Measurements from ENCODE around the gene ALOX5AP. TPM values are rescaled to one million over a fixed set of nuclear protein-coding genes. Genes with fewer than 3 reads are reported as not detected.

Gene ALOX5AP
- total RNA-seq, 1 donor from 2014 or later = 7.2 TPM

DNA sequence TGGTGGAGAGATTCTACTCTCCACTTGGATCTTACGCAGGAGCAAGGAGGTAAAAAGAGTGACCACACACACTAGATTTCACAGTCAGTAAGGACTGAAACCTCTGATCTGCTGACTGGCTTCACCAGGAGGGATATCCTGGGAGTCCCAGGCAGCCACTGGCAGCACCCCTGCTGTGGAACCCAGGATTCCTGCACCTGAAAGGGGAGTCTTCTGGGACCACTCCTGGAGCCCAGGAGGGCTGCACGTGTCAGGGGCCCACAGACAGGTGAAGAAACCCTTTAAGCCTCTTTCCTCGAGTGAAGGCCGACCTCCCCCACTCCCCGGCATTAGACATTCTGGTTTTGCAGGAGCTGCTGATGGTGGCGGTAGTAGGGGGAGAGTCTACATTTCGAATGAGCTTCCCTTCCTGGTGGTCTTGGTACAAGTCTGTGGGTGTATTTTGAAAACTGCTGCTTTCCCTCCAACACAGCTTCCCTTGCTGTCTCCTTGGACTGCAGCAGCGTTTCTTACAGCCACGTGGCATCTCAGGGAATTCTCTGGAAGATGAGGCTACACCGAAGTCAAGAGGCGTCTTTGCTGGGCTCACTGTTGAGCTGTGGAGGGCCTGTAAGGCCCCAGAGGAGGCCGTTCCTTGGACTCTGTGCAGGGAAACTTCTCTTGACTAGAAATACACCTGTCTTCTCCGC is 62.6 kb downstream of the ALOX5AP start:
- Histone ChIP-seq H3K27me3 (ENCODE audit: low read depth) (no peaks in the 10 kb centered on the region), H3K9me3 (replicated peaks) (no peaks in the 10 kb centered on the region), H3K4me3 (no peak overlapping the region), H3K36me3 (no peaks in the 10 kb centered on the region), H3K4me1 (peaks cover 20% of the 10 kb centered on the region), H3K27ac (replicated peaks) (no peak overlapping the region)
- TF ChIP-seq, protein P1, sequence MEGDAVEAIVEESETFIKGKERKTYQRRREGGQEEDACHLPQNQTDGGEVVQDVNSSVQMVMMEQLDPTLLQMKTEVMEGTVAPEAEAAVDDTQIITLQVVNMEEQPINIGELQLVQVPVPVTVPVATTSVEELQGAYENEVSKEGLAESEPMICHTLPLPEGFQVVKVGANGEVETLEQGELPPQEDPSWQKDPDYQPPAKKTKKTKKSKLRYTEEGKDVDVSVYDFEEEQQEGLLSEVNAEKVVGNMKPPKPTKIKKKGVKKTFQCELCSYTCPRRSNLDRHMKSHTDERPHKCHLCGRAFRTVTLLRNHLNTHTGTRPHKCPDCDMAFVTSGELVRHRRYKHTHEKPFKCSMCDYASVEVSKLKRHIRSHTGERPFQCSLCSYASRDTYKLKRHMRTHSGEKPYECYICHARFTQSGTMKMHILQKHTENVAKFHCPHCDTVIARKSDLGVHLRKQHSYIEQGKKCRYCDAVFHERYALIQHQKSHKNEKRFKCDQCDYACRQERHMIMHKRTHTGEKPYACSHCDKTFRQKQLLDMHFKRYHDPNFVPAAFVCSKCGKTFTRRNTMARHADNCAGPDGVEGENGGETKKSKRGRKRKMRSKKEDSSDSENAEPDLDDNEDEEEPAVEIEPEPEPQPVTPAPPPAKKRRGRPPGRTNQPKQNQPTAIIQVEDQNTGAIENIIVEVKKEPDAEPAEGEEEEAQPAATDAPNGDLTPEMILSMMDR (IDR thresholded peaks at IDR 0.05; ENCODE audit: borderline replicate concordance) = no peak
- no peak for DNase-seq
- intact Hi-C loops (cut with micrococcal nuclease) = no loop called here

DNA sequence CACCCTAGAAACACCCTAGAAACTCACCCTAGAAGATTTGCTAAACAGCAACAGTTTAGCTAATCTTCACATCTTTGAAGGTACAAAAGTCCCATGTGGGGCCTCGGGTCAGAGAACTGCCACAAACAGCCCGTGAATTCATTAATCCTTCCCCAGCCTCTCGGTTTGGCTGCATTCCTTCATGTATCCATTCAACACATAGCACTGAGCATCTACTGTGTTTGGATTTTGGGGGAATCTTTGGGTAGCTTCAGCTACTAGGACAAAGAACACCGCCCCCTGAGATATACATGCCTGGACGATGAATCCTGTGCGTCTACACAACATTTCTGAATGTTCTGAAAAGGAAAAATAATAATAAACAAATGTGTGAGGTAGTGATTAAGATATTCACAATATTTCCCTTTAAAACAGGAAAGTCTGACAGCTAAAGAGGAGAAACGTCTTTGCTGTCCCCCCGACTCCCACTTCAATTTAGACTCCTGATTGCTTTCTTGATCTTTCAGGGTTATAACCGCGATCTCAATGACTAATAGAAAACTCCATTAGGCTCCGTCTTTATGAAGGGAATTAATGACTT is 63.5 kb downstream of the ALOX5AP start:
- no peak for DNase-seq
- intact Hi-C loops (cut with micrococcal nuclease) = no loop called here
- Histone ChIP-seq H3K4me1 (peaks cover 23% of the 10 kb centered on the region), H3K27me3 (ENCODE audit: low read depth) (no peaks in the 10 kb centered on the region), H3K27ac (replicated peaks) (no peak overlapping the region), H3K4me3 (no peak overlapping the region), H3K9me3 (replicated peaks) (no peaks in the 10 kb centered on the region), H3K36me3 (no peaks in the 10 kb centered on the region)
- TF ChIP-seq, protein P1 (IDR thresholded peaks at IDR 0.05; ENCODE audit: borderline replicate concordance) = no peak

DNA sequence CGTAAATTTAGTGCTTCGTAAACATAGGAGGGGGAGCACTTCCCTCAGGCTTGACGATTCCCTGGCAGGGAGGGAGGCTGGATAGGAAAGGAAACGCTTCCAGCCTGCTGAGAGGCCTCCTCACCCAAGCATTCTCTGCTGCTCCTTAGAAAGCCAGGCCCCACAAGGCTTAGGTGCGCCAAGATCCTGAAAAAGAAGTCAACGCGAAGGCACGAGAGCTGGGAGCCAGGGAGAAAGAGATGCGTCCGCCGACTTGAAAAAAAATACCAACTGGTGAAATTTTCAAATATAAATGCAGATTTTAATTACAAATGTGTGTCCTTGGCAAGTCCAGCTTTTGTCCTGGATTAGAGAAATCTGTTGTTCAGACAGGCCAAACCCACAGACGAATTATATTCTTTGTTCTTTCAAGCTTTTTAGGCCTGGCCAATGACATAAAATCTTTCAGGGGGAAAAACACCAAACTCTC is 64.0 kb downstream of the ALOX5AP start:
- H3K36me3 ChIP-seq = no peaks in the 10 kb centered on the region
- no peaks in the 10 kb centered on the region for H3K27me3 ChIP-seq (ENCODE audit: low read depth)
- intact Hi-C loops (cut with micrococcal nuclease) = no loop called here
- no peak overlapping the region for H3K4me3 ChIP-seq
- no peak for DNase-seq
- TF ChIP-seq, protein P1 (IDR thresholded peaks at IDR 0.05; ENCODE audit: borderline replicate concordance) = no peak
- no peaks in the 10 kb centered on the region for H3K9me3 ChIP-seq (replicated peaks)
- no peak overlapping the region for H3K27ac ChIP-seq (replicated peaks)
- peaks cover 23% of the 10 kb centered on the region for H3K4me1 ChIP-seq

DNA sequence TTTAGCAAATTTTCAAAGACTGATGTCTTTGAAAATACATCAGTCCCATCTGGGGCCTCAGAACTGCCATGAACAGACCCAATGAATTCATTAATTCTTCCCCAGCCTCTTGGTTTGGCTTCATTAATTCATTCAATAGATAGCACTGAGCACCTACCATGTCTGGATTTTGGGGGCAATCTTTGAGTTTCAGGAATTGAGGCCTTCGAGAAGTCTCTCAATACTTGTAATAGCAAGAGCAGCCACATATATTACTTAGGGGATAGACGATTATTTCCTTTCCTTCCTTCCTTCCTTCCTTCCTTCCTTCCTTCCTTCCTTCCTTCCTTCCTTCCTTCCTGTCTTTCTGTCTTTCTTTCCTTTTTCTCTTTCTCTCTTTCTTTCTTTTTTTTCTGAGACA is 64.8 kb downstream of the ALOX5AP start:
- Histone ChIP-seq H3K4me1 (peaks cover 24% of the 10 kb centered on the region), H3K9me3 (replicated peaks) (no peaks in the 10 kb centered on the region), H3K36me3 (no peaks in the 10 kb centered on the region), H3K27ac (replicated peaks) (no peak overlapping the region), H3K27me3 (ENCODE audit: low read depth) (no peaks in the 10 kb centered on the region), H3K4me3 (no peak overlapping the region)
- intact Hi-C loops (cut with micrococcal nuclease) = loop anchor here (10.0 kb wide), 1 partner anchor 125 kb away; no protein-coding TSS in a partner anchor
- no peak for DNase-seq
- TF ChIP-seq, protein P1 (IDR thresholded peaks at IDR 0.05; ENCODE audit: borderline replicate concordance) = no peak

DNA sequence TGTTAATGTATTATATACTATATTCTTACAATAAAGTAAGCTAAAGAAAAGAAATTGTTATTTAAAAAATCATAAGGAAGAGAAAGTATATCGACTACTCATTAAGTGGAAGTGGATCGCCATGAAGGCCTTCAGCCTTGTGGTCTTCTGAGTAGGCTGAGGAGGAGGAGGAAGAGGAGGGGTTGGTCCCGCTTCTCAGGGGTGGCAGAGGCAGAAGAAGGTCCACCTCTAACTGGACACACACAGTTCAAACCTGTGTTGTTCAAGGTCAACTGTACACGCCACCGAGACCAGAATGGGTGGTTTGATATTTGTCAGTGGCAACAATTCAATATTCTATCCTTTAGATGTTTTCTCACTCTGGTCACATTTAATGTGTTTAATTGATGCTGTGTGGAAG is 67.2 kb downstream of the ALOX5AP start:
- intact Hi-C loops (cut with micrococcal nuclease) = loop anchor here (10.0 kb wide), 1 partner anchor 128 kb away; no protein-coding TSS in a partner anchor
- no peak for DNase-seq
- TF ChIP-seq, protein P1 (IDR thresholded peaks at IDR 0.05; ENCODE audit: borderline replicate concordance) = no peak
- H3K4me3 ChIP-seq = peak overlapping the region; percentile 55
- no peaks in the 10 kb centered on the region for H3K36me3 ChIP-seq
- H3K4me1 ChIP-seq = peaks cover 34% of the 10 kb centered on the region
- H3K27me3 ChIP-seq (ENCODE audit: low read depth) = no peaks in the 10 kb centered on the region
- no peaks in the 10 kb centered on the region for H3K9me3 ChIP-seq (replicated peaks)
- no peak overlapping the region for H3K27ac ChIP-seq (replicated peaks)
